Adrenal gland (tissue), 5 donors: ENCODE measurements around the gene CASP2.
A peak's percentile ranks its signal among the peaks of the same experiment; 100 is the strongest.

ENCODE experiments used
- CTCF ChIP-seq, 6 experiments: fragments of 450-650 bp in 4 of 6; fragments of 200-600 bp in 2 of 6; sonication (generic) in 1 of 6; IDR thresholded peaks; 1 replicate in 5 of 6; 2 replicates in 1 of 6; pipeline versions ENCODE4 v1.5.1 to v1.8.0; 2016 to 2021; ENCODE audit warnings: antibody characterized with exemption in 6 of 6, mild to moderate bottlenecking in 2 of 6, moderate library complexity in 1 of 6
- POLR2A ChIP-seq, 2 donors: fragments of 450-650 bp; IDR thresholded peaks; one replicate each; pipeline ENCODE4 v1.6.1; 2017; ENCODE audit warnings: antibody characterized with exemption in 2 of 2, mild to moderate bottlenecking in 2 of 2, moderate library complexity in 1 of 2
- donor health status: DM: no; HTN: no; CAD: no.

- TF ChIP-seq CTCF (IDR thresholded peaks at IDR 0.05) = peak in 2 of 6 experiments; percentile 11 to 22
- TF ChIP-seq POLR2A (IDR thresholded peaks at IDR 0.05) = no peak
These were observed 30.5 kb downstream of the CASP2 start for GRCh38 chr7:143318661-143319060.
